Mesenchymal stem cell (in vitro differentiated cells and primary cell): ENCODE measurements around the gene SMYD5.

ENCODE experiments used
- DNase-seq: peaks from one replicate; pipeline ENCODE4 v3.0.0-alpha.2; 2013
- H2AFZ ChIP-seq: one replicate; pipeline ENCODE4 v1.6.1; 2013; ENCODE audit warnings: low read depth, mild to moderate bottlenecking, control low read depth, inconsistent platforms, low read length, moderate library complexity
- H2AK5ac ChIP-seq: 2 replicates; pipeline ENCODE4 v1.6.1; 2013; ENCODE audit warnings: low read length, moderate library complexity, mild to moderate bottlenecking, inconsistent platforms; ENCODE audit not compliant: severe bottlenecking
- H2BK120ac ChIP-seq: one replicate; pipeline ENCODE4 v1.6.1; 2013; ENCODE audit warnings: low read depth, mild to moderate bottlenecking, inconsistent platforms, low read length, moderate library complexity
- H2BK12ac ChIP-seq, 2 experiments: one replicate each; pipeline ENCODE4 v1.6.1; 2013; ENCODE audit warnings: inconsistent platforms in 2 of 2, low read length in 2 of 2, mild to moderate bottlenecking in 2 of 2, moderate library complexity in 2 of 2, control low read depth in 1 of 2
- H2BK15ac ChIP-seq: one replicate; pipeline ENCODE4 v1.6.1; 2013; ENCODE audit warnings: mild to moderate bottlenecking, low read depth, inconsistent platforms; ENCODE audit not compliant: poor library complexity, severe bottlenecking
- H2BK5ac ChIP-seq: 2 replicates; pipeline ENCODE4 v1.6.1; 2013; ENCODE audit warnings: low read depth, mild to moderate bottlenecking, low read length, control low read depth, inconsistent platforms; ENCODE audit not compliant: poor library complexity, severe bottlenecking
- H3K14ac ChIP-seq, 2 experiments: one replicate each; pipeline ENCODE4 v1.6.1; 2013; ENCODE audit warnings: inconsistent platforms in 2 of 2, low read length in 2 of 2, control low read depth in 1 of 2, mild to moderate bottlenecking in 1 of 2, moderate library complexity in 1 of 2
- H3K18ac ChIP-seq, 2 experiments: one replicate each; pipeline ENCODE4 v1.6.1; 2013; ENCODE audit warnings: inconsistent platforms in 2 of 2, low read length in 2 of 2, control low read depth in 1 of 2, low read depth in 1 of 2, mild to moderate bottlenecking in 1 of 2
- H3K23ac ChIP-seq, 2 experiments: one replicate each; pipeline ENCODE4 v1.6.1; 2013; ENCODE audit warnings: inconsistent platforms in 2 of 2, low read length in 2 of 2, mild to moderate bottlenecking in 2 of 2, moderate library complexity in 2 of 2, control low read depth in 1 of 2
- H3K27ac ChIP-seq: 2 replicates; pipeline ENCODE4 v1.5.1; 2013; ENCODE audit warnings: mild to moderate bottlenecking, moderate library complexity, low read length, control low read depth, inconsistent platforms; ENCODE audit not compliant: poor library complexity, severe bottlenecking
- H3K27me3 ChIP-seq, 2 experiments: 2 replicates each; pipeline versions ENCODE4 v1.6.1 to v1.7.0; 2013; ENCODE audit warnings: low read length in 2 of 2, mild to moderate bottlenecking in 2 of 2, moderate library complexity in 2 of 2, control low read depth in 1 of 2, inconsistent platforms in 1 of 2; ENCODE audit not compliant: control insufficient read depth in 1 of 2, insufficient read depth in 1 of 2
- H3K36me3 ChIP-seq, 2 experiments: 2 replicates each; pipeline versions ENCODE4 v1.6.1 to v1.7.0; 2013; ENCODE audit warnings: low read length in 2 of 2, control low read depth in 1 of 2, inconsistent platforms in 1 of 2, low read depth in 1 of 2, mild to moderate bottlenecking in 1 of 2; ENCODE audit not compliant: insufficient read depth in 2 of 2, control insufficient read depth in 1 of 2
- H3K4ac ChIP-seq, 2 experiments: one replicate each; pipeline ENCODE4 v1.6.1; 2013; ENCODE audit warnings: inconsistent platforms in 2 of 2, low read length in 2 of 2, mild to moderate bottlenecking in 2 of 2, moderate library complexity in 2 of 2, control low read depth in 1 of 2, low read depth in 1 of 2
- H3K4me1 ChIP-seq: 2 replicates; pipeline ENCODE4 v1.6.1; 2013; ENCODE audit warnings: low read depth, low read length, control low read depth; ENCODE audit not compliant: control insufficient read depth, insufficient read depth
- H3K4me2 ChIP-seq: 2 replicates; pipeline ENCODE4 v1.6.1; 2013; ENCODE audit warnings: low read length, mild to moderate bottlenecking, inconsistent platforms; ENCODE audit not compliant: poor library complexity, severe bottlenecking
- H3K4me3 ChIP-seq, 2 experiments: 2 replicates each; pipeline versions ENCODE4 v1.5.1 to v1.7.0; 2013; ENCODE audit warnings: low read length in 2 of 2, mild to moderate bottlenecking in 2 of 2, control low read depth in 1 of 2, low read depth in 1 of 2; ENCODE audit not compliant: insufficient read depth in 1 of 2
- H3K79me1 ChIP-seq: replicated peaks from 2 replicates; pipeline ENCODE4 v1.6.1; 2013; ENCODE audit warnings: mild to moderate bottlenecking, control low read depth, low read length, inconsistent platforms; ENCODE audit not compliant: poor library complexity, severe bottlenecking
- H3K9ac ChIP-seq: 2 replicates; pipeline ENCODE4 v1.7.0; 2013; ENCODE audit warnings: mild to moderate bottlenecking, low read length, moderate library complexity
- H3K9me3 ChIP-seq: 2 replicates; pipeline ENCODE4 v1.7.0; 2013; ENCODE audit warnings: mild to moderate bottlenecking, low read length; ENCODE audit not compliant: control insufficient read depth
- H4K8ac ChIP-seq: one replicate; pipeline ENCODE4 v1.6.1; 2013; ENCODE audit warnings: inconsistent platforms, mild to moderate bottlenecking, low read length, moderate library complexity
- H4K91ac ChIP-seq: one replicate; pipeline ENCODE4 v1.6.1; 2013; ENCODE audit warnings: mild to moderate bottlenecking, low read length, inconsistent platforms
- WGBS: methylation state at CpG from one replicate; pipeline ENCODE4 v1.1.7; 2013; ENCODE audit warnings: mixed read lengths; 5-methylcytosine and 5-hydroxymethylcytosine counted together

Gene SMYD5

DNA sequence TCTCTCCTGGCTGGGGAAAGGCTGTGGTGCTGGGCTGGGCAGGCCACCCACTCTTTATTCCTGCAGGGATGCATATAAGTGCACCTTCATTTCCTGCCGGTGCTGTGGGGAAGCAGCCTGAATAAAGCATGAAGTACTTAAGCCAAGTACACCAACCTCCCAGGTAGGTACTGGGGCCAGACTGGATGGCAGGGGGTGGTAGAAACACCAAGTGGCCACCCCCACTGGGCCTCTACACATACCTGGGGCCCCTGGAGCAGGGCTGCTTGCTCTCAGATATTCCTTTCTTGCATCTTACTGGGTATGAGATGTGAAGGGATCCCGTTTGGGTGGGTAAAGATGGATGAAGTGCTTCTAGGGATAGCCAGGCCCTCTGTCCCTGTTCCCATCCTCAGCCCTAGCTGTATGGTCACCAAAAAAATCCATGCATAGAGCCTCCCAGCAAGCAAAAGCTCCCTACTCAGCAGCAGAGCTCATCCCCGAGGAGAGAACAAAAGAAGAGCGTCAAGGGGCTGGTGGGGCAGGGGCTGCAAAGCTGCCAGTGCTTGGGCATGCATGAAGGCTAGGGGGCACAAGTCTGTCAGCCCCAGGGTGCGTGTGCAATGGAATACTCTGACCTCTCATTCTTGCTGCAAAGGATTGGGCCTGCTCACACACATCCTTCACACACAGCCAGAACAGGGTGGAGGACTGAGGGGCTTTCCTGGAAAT is 42.0 kb downstream of the SMYD5 start:
- DNase-seq, result no peak
- peaks cover 42 to 67% of the 10 kb centered on the region in 2 experiments for H3K36me3 ChIP-seq
- H2AFZ ChIP-seq, result no peak overlapping the region
- H3K4me1 ChIP-seq, result peaks cover 4% of the 10 kb centered on the region
- H3K27ac ChIP-seq, result no peak overlapping the region
- no peak overlapping the region for H4K91ac ChIP-seq
- H3K23ac ChIP-seq, result no peak overlapping the region
- H2BK5ac ChIP-seq, result no peak overlapping the region
- no peak overlapping the region for H2BK15ac ChIP-seq
- no peak overlapping the region for H3K18ac ChIP-seq
- peaks cover 3% of the 10 kb centered on the region for H3K79me1 ChIP-seq
- H2BK120ac ChIP-seq, result no peak overlapping the region
- H2AK5ac ChIP-seq, result no peak overlapping the region
- no peak overlapping the region for H3K4ac ChIP-seq
- H3K4me2 ChIP-seq, result no peak overlapping the region
- H3K27me3 ChIP-seq, result no peaks in the 10 kb centered on the region
- WGBS, result 91% methylated on average over 2 of the region's 5 CpGs
- H3K14ac ChIP-seq, result no peak overlapping the region
- no peak overlapping the region for H2BK12ac ChIP-seq
- no peak overlapping the region for H3K9ac ChIP-seq
- H3K4me3 ChIP-seq, result no peak overlapping the region
- H4K8ac ChIP-seq, result no peak overlapping the region
- no peaks in the 10 kb centered on the region for H3K9me3 ChIP-seq

DNA sequence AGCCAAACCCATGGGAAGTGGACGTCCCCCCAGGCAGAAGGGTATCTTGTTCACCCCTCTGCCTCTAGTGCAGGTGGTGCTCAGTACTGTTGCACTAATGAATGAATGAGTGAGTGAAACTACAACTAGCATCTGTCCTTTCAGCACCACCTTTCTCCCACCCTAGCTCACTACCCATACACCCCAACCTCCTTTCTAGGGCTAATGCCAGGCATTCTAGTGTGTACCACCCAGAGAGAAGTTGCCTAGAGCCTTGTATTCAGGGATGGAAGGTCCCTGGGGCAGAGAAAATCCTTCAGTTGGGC is 42.5 kb downstream of the SMYD5 start:
- Histone ChIP-seq H4K8ac (no peak overlapping the region), H3K4me1 (peaks cover 4% of the 10 kb centered on the region), H3K4me2 (no peak overlapping the region), H3K23ac (no peak overlapping the region), H3K27ac (no peak overlapping the region), H3K9ac (no peak overlapping the region), H3K79me1 (no peaks in the 10 kb centered on the region), H2BK12ac (no peak overlapping the region), H2AK5ac (no peak overlapping the region), H3K4me3 (no peak overlapping the region), H3K4ac (no peak overlapping the region), H3K36me3 (peaks cover 37 to 62% of the 10 kb centered on the region in 2 experiments), H3K27me3 (peaks cover 3 to 4% of the 10 kb centered on the region in 2 experiments), H4K91ac (no peak overlapping the region), H2BK15ac (no peak overlapping the region), H2BK120ac (no peak overlapping the region), H3K18ac (no peak overlapping the region), H3K9me3 (no peaks in the 10 kb centered on the region), H2AFZ (no peak overlapping the region), H2BK5ac (no peak overlapping the region), H3K14ac (peak overlapping the region in 1 of 2 experiments; percentile 55)
- WGBS, result no CpG with 5 or more reads among the region's 1 CpG
- no peak for DNase-seq

- Histone ChIP-seq H3K27ac (no peak overlapping the region), H3K9ac (no peak overlapping the region), H3K4me2 (no peak overlapping the region), H4K8ac (no peak overlapping the region), H2AK5ac (no peak overlapping the region), H3K4ac (no peak overlapping the region), H2BK15ac (no peak overlapping the region), H3K18ac (no peak overlapping the region), H4K91ac (no peak overlapping the region), H2BK120ac (no peak overlapping the region), H2BK5ac (no peak overlapping the region), H3K9me3 (no peaks in the 10 kb centered on the region), H3K79me1 (no peaks in the 10 kb centered on the region), H2BK12ac (no peak overlapping the region), H2AFZ (no peak overlapping the region), H3K23ac (no peak overlapping the region), H3K27me3 (peaks cover 3 to 5% of the 10 kb centered on the region in 2 experiments), H3K14ac (no peak overlapping the region), H3K4me3 (no peak overlapping the region), H3K36me3 (peaks cover 33 to 58% of the 10 kb centered on the region in 2 experiments), H3K4me1 (peaks cover 4% of the 10 kb centered on the region)
- 100% methylated on average over 2 of the region's 2 CpGs for WGBS
- no peak for DNase-seq
Observed at GRCh38 chr2:73257021-73257420, 43.0 kb downstream of the SMYD5 start.

- DNase-seq, result no peak
- Histone ChIP-seq H2BK12ac (no peak overlapping the region), H3K18ac (no peak overlapping the region), H2BK15ac (no peak overlapping the region), H2BK5ac (no peak overlapping the region), H3K79me1 (no peaks in the 10 kb centered on the region), H4K91ac (no peak overlapping the region), H3K14ac (no peak overlapping the region), H3K4ac (no peak overlapping the region), H3K4me3 (no peak overlapping the region), H4K8ac (no peak overlapping the region), H3K27me3 (peaks cover 3 to 5% of the 10 kb centered on the region in 2 experiments), H3K23ac (no peak overlapping the region), H3K36me3 (peaks cover 29 to 53% of the 10 kb centered on the region in 2 experiments), H2AFZ (no peak overlapping the region), H3K27ac (no peak overlapping the region), H3K4me1 (peaks cover 4% of the 10 kb centered on the region), H2AK5ac (no peak overlapping the region), H3K9ac (no peak overlapping the region), H3K4me2 (no peak overlapping the region), H3K9me3 (no peaks in the 10 kb centered on the region), H2BK120ac (no peak overlapping the region)
- 93% methylated on average over 10 of the region's 10 CpGs for WGBS
Observed at GRCh38 chr2:73257425-73258125, 43.5 kb downstream of the SMYD5 start.
